Lower lobe of right lung (tissue), 2 donors: ENCODE measurements around the gene MFN2. TPM values are rescaled to one million over a fixed set of nuclear protein-coding genes. Genes with fewer than 3 reads are reported as not detected.
"Not testable (repeated sequence)": the region's sequence is repeated elsewhere in the genome, so short reads cannot be mapped to it uniquely, and the experiment has no call there.

Source experiments
- ATAC-seq, 2 donors: fragments of 200-7000 bp; cut with Tn5 transposase; one replicate each; pipeline ENCODE4 v1.9.1; 2020 to 2022; ENCODE audit warnings: mild to moderate bottlenecking in 2 of 2, moderate library complexity in 2 of 2
- DNase-seq: peaks from one replicate; pipeline ENCODE4 v3.0.0-alpha.2; 2020
- H3K27ac ChIP-seq: fragments of 200-600 bp; one replicate; pipeline ENCODE4 v1.8.0; 2022
- H3K27me3 ChIP-seq: fragments of 200-600 bp; one replicate; pipeline ENCODE4 v1.8.0; 2022; ENCODE audit warnings: low read depth
- H3K36me3 ChIP-seq: fragments of 200-600 bp; one replicate; pipeline ENCODE4 v1.8.0; 2022; ENCODE audit warnings: mild to moderate bottlenecking
- H3K4me1 ChIP-seq: fragments of 200-600 bp; one replicate; pipeline ENCODE4 v1.8.0; 2022
- H3K4me3 ChIP-seq: fragments of 200-600 bp; one replicate; pipeline ENCODE4 v1.8.0; 2022; ENCODE audit warnings: mild to moderate bottlenecking
- H3K9me3 ChIP-seq: fragments of 200-600 bp; one replicate; pipeline ENCODE4 v1.8.0; 2022
- intact Hi-C: fragments of 100-400 bp; cut with DNase I; formaldehyde crosslinking; loops from one replicate; pipeline ENCODE4 v1.11.0; 2022
- total RNA-seq: library from RNA; stranded (reverse); fragmentation: NEBNext Ultra II Directional; extraction: Animal tissue kit (Norgen Biotek cat#: 25700); gene quantifications from one replicate; pipeline ENCODE4 v1.2.1, GENCODE V29; 2021
- TF ChIP-seq, protein P1 (sequence below): fragments of 200-600 bp; IDR thresholded peaks from one replicate; pipeline ENCODE4 v1.8.0; 2022; ENCODE audit warnings: antibody characterized with exemption, mild to moderate bottlenecking
- donor health status: DM: no; HTN: yes; CAD: no; lungs with severe emphysema.

MFN2 gene
- total RNA-seq, 1 donor from 2014 or later = 72.2 TPM

- TF ChIP-seq, protein P1, sequence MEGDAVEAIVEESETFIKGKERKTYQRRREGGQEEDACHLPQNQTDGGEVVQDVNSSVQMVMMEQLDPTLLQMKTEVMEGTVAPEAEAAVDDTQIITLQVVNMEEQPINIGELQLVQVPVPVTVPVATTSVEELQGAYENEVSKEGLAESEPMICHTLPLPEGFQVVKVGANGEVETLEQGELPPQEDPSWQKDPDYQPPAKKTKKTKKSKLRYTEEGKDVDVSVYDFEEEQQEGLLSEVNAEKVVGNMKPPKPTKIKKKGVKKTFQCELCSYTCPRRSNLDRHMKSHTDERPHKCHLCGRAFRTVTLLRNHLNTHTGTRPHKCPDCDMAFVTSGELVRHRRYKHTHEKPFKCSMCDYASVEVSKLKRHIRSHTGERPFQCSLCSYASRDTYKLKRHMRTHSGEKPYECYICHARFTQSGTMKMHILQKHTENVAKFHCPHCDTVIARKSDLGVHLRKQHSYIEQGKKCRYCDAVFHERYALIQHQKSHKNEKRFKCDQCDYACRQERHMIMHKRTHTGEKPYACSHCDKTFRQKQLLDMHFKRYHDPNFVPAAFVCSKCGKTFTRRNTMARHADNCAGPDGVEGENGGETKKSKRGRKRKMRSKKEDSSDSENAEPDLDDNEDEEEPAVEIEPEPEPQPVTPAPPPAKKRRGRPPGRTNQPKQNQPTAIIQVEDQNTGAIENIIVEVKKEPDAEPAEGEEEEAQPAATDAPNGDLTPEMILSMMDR = peak; percentile 51
- H3K27me3 ChIP-seq = no peaks in the 10 kb centered on the region
- peak; percentile 60 for DNase-seq
- intact Hi-C loops = no loop called here
- H3K4me3 ChIP-seq = no peak overlapping the region
- no peaks in the 10 kb centered on the region for H3K4me1 ChIP-seq
- peak; percentile 79 to 85 for ATAC-seq
- peaks cover 51% of the 10 kb centered on the region for H3K36me3 ChIP-seq
- H3K9me3 ChIP-seq = no peaks in the 10 kb centered on the region
- peak overlapping the region; percentile 53 for H3K27ac ChIP-seq
These were observed 51.1 kb downstream of the MFN2 start for GRCh38 chr1:12031039-12031980.

- no peak overlapping the region for H3K4me3 ChIP-seq
- H3K4me1 ChIP-seq = no peaks in the 10 kb centered on the region
- no peaks in the 10 kb centered on the region for H3K9me3 ChIP-seq
- no peaks in the 10 kb centered on the region for H3K27me3 ChIP-seq
- H3K36me3 ChIP-seq = peaks cover 43% of the 10 kb centered on the region
- TF ChIP-seq, protein P1 = no peak
- intact Hi-C loops = no loop called here
- DNase-seq = peak; percentile 76
- peak; percentile 85 to 90 for ATAC-seq
- peak overlapping the region; percentile 53 for H3K27ac ChIP-seq
These were observed 51.9 kb downstream of the MFN2 start for GRCh38 chr1:12032161-12032621.

GRCh38 chr1:12033441-12033840 is 53.2 kb downstream of the MFN2 start:
- H3K27ac ChIP-seq, H3K4me3 ChIP-seq, H3K4me1 ChIP-seq, H3K9me3 ChIP-seq, intact Hi-C loops, DNase-seq, H3K27me3 ChIP-seq, ATAC-seq: not testable (repeated sequence)
- peaks cover 34% of the 10 kb centered on the region for H3K36me3 ChIP-seq

- intact Hi-C loops = no loop called here
- no peak overlapping the region for H3K27ac ChIP-seq
- DNase-seq = no peak
These were observed 54.1 kb downstream of the MFN2 start for GRCh38 chr1:12034381-12034801.

GRCh38 chr1:12035312-12035711 is 55.1 kb downstream of the MFN2 start:
- intact Hi-C loops = no loop called here
- Histone ChIP-seq H3K4me1 (no peaks in the 10 kb centered on the region), H3K9me3 (no peaks in the 10 kb centered on the region), H3K27me3 (no peaks in the 10 kb centered on the region), H3K4me3 (no peak overlapping the region), H3K27ac (no peak overlapping the region), H3K36me3 (peaks cover 15% of the 10 kb centered on the region)
- TF ChIP-seq, protein P1 = no peak
- no peak for DNase-seq
- no peak for ATAC-seq

More at GRCh38 chr1:12034381-12034801, 54.1 kb downstream of the MFN2 start:
- no peaks in the 10 kb centered on the region for H3K4me1 ChIP-seq
- H3K27me3 ChIP-seq = no peaks in the 10 kb centered on the region
- peaks cover 24% of the 10 kb centered on the region for H3K36me3 ChIP-seq
- no peak overlapping the region for H3K4me3 ChIP-seq
- TF ChIP-seq, protein P1 = no peak
- no peaks in the 10 kb centered on the region for H3K9me3 ChIP-seq
- no peak for ATAC-seq
